Mesothelial cell of epicardium (in vitro differentiated cells): ENCODE results near the gene BTBD18. TPM values are rescaled to one million over a fixed set of nuclear protein-coding genes. Genes with fewer than 3 reads are reported as not detected.

ENCODE experiments used
- DNase-seq, 2 experiments: peaks; one replicate each; pipeline ENCODE4 v3.0.0; 2021; ENCODE audit warnings: low spot score in 2 of 2; ENCODE audit not compliant: unreplicated experiment in 2 of 2
- H3K27ac Mint-ChIP-seq: 2 replicates; pipeline ENCODE4 v1.8.0; 2021; ENCODE audit warnings: mixed read lengths
- H3K27me3 Mint-ChIP-seq: 2 replicates; pipeline ENCODE4 v1.8.0; 2021; ENCODE audit warnings: low read depth, mixed read lengths
- H3K36me3 Mint-ChIP-seq: 2 replicates; pipeline ENCODE4 v1.8.0; 2021; ENCODE audit warnings: mixed read lengths
- H3K4me1 Mint-ChIP-seq: 2 replicates; pipeline ENCODE4 v1.8.0; 2021; ENCODE audit warnings: mixed read lengths
- H3K4me3 Mint-ChIP-seq: 2 replicates; pipeline ENCODE4 v1.8.0; 2021; ENCODE audit warnings: mild to moderate bottlenecking, moderate library complexity, mixed read lengths
- H3K9me3 Mint-ChIP-seq: 2 replicates; pipeline ENCODE4 v1.8.0; 2021; ENCODE audit warnings: mixed read lengths
- total RNA-seq: library from RNA; stranded (reverse); gene quantifications from 3 replicates; pipeline ENCODE4 v1.2.1, GENCODE V29; 2021
- TF ChIP-seq, protein P1 (sequence below): fragments of 200-600 bp; sonication (generic); IDR thresholded peaks from one replicate; pipeline ENCODE4 v1.5.0; 2021; ENCODE audit warnings: antibody characterized with exemption; ENCODE audit not compliant: unreplicated experiment

Gene BTBD18
- total RNA-seq, 1 donor from 2014 or later = not detected

DNA sequence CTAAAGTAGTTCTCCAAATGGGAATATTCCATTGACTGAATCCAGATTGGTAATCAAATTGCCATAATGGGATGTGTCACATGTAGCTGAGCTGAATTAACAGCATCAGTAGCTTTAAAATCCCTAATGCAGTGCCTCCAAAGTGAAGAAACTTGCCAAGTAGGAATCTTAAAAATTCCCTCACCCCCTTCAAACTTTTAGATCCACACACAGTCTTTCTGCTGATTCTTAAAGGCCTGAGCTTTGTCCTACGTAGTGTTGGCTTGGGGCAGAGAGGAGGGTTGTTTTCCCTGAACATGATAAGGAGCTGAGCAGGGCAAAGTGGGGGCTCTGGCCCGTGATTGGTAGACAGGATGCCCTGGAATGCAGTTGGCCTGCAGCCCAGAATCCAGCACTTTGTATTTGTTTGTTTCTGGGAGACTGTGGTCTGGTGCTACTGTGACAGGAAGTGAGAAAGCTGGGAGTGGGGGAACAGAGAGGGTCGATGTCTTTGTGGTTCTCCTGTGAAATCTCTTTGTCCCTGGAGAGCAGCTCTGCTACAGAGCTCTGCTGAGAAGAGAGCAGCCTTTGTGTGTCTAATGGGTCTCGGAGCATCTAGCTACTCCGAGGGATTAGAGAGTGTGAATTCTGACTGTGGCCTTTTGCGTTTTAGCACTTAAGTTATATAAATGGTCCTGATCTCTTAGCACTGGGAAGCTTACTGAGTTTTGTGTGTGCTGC is 26.9 kb upstream of the BTBD18 start:
- Mint-ChIP-seq H3K9me3 (no peaks in the 10 kb centered on the region), H3K4me3 (peak overlapping the region; percentile 47), H3K36me3 (no peaks in the 10 kb centered on the region), H3K27ac (peak overlapping the region; percentile 99), H3K4me1 (peaks cover 86% of the 10 kb centered on the region), H3K27me3 (no peaks in the 10 kb centered on the region)
- TF ChIP-seq, protein P1, sequence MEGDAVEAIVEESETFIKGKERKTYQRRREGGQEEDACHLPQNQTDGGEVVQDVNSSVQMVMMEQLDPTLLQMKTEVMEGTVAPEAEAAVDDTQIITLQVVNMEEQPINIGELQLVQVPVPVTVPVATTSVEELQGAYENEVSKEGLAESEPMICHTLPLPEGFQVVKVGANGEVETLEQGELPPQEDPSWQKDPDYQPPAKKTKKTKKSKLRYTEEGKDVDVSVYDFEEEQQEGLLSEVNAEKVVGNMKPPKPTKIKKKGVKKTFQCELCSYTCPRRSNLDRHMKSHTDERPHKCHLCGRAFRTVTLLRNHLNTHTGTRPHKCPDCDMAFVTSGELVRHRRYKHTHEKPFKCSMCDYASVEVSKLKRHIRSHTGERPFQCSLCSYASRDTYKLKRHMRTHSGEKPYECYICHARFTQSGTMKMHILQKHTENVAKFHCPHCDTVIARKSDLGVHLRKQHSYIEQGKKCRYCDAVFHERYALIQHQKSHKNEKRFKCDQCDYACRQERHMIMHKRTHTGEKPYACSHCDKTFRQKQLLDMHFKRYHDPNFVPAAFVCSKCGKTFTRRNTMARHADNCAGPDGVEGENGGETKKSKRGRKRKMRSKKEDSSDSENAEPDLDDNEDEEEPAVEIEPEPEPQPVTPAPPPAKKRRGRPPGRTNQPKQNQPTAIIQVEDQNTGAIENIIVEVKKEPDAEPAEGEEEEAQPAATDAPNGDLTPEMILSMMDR = no peak
- DNase-seq = peak; percentile 81 to 92

DNA sequence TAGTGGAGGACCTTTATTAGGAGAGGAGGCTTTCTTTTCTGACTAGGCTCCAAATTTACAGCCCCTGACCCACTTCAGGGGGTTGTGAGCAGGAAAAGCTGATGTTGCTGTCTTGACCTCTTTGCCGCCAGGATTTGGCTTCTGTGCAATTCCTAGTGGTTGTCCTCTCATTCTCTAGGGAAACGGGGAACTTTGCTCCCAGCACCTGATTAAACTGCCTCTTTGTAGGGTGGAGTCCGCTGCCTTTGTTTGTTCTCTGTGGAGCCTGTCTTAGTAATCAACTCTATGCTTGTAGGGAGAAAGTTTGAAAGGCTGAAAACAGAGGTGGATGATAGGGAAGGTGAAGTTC is 26.3 kb upstream of the BTBD18 start:
- TF ChIP-seq, protein P1 = no peak
- Mint-ChIP-seq H3K36me3 (no peaks in the 10 kb centered on the region), H3K4me1 (peaks cover 88% of the 10 kb centered on the region), H3K9me3 (no peaks in the 10 kb centered on the region), H3K27ac (peak overlapping the region; percentile 99), H3K27me3 (no peaks in the 10 kb centered on the region), H3K4me3 (peak overlapping the region; percentile 47)
- DNase-seq = no peak

DNA sequence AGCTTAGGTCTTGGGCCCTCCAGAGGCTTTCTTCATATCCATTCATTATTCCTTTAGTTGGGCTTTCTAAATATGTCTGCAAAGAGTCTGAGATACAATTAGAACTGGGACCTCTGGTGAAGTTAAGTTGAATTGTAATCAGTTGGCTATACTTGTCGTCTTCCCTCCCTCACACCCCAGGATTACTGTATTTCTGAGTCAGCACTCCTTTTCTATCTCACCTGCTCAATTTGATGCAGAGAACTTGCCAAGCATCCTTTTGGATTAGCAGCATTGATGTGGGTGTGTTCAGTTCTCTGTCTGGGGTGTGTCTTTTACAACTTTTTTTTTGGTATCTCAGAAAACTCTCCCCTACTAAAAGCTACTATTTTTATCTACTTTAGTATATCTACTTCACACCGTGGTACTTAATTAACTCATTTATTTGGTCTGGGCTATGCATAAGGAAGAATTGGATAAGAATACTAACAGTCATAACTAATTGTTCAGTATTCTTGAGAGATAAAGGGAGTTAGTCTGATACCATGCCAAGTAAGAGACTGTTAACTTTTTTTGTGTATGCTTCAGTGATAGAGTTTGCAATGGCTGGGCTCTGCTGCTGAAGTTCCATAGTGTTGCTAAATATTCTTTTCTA is 25.1 kb upstream of the BTBD18 start:
- Mint-ChIP-seq H3K27me3 (no peaks in the 10 kb centered on the region), H3K9me3 (no peaks in the 10 kb centered on the region), H3K36me3 (no peaks in the 10 kb centered on the region), H3K4me1 (peaks cover 85% of the 10 kb centered on the region), H3K4me3 (no peak overlapping the region), H3K27ac (peak overlapping the region; percentile 99)
- no peak for DNase-seq
- TF ChIP-seq, protein P1 = no peak

DNA sequence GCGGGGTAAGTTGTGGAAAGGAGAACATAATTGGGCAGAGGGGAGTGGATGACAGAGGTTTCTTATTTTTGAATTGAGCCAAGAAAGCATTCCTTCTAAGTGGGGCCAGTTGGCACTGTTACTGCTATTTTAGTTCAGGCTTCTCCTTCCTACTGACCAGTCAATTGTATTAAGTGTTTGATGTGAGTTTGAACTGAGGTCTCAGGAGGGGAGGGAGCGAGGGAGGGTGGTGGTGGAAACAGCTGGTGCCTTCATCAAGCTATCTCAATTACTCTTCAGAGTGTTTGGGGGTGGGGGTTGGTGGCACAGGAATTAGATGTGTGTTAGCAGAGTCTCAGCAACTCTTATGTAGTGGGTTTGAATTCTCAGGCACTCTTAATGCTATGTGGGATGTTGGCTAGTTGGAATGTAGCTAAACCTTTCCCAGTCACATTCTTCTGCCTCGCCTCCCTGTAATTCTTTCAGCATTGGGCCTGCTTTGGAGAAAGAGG is 24.5 kb upstream of the BTBD18 start:
- peaks cover 3% of the 10 kb centered on the region for H3K36me3 Mint-ChIP-seq
- DNase-seq = no peak
- peaks cover 2% of the 10 kb centered on the region for H3K9me3 Mint-ChIP-seq
- TF ChIP-seq, protein P1 = no peak
- H3K4me1 Mint-ChIP-seq = peaks cover 83% of the 10 kb centered on the region
- H3K27ac Mint-ChIP-seq = peak overlapping the region; percentile 99
- H3K4me3 Mint-ChIP-seq = no peak overlapping the region
- H3K27me3 Mint-ChIP-seq = no peaks in the 10 kb centered on the region

DNA sequence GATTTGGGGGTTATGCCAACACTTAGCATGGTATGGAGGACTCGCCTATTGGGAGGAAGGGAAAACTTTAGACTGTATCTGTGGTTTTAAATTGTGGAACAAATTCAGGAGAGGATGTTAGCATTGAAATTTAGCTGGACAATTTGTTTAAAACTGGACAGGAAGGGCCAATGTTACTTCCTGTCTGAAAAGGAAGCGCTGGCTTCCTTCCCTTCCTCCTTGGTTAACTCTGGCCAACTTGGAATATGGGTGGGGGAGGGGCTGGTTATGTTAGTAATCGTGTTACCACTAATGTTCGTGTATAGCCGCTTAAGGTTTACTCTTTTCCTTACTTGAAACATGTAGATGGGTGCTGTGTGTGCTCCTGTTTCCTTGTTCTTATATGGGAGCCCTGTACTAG is 23.9 kb upstream of the BTBD18 start:
- H3K27ac Mint-ChIP-seq = peak overlapping the region; percentile 99
- DNase-seq = no peak
- H3K36me3 Mint-ChIP-seq = peaks cover 3% of the 10 kb centered on the region
- no peaks in the 10 kb centered on the region for H3K27me3 Mint-ChIP-seq
- H3K9me3 Mint-ChIP-seq = peaks cover 3% of the 10 kb centered on the region
- H3K4me1 Mint-ChIP-seq = peaks cover 78% of the 10 kb centered on the region
- TF ChIP-seq, protein P1 = no peak
- H3K4me3 Mint-ChIP-seq = no peak overlapping the region
